ENCODE measurements around the gene ENDOD1. TPM values are rescaled to one million over a fixed set of nuclear protein-coding genes. Genes with fewer than 3 reads are reported as not detected.

The ENDOD1 gene
- total and polyA plus RNA-seq, 4 donors: 2.2 to 35.6 (median 5.9) TPM

DNA sequence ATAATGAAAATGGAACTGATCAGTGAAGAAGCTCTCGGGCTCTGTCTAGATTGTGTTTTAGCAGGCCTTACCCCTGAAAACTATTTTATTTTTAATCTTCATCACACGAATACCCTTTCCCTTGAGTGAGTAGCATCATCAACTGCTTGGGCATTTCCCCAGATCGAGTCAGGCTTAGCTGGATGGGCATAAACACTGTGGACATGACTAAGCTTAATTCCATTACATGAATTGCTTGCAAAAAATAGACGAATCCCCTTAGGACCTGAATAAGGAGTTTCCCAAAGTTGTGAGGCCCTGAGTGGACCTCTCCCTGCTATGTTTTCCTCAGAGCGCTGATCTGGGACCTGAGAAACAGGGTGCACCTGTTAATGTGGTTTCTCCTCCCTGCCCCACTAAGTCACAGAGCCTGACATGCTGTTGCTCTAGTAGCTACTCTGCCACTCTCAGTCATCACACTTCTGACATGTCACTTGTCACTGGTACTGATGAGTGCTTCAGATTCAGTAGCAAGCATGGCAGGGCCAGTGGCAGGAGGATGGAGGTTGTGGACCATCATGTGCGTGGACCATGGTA lies 53.5 kb downstream of the ENDOD1 start:
- H3K27ac ChIP-seq (ENCODE audit: low read depth in 1 of 2, low read length in 2 of 2): no peak overlapping the region
- TF ChIP-seq FOXA2 (IDR thresholded peaks at IDR 0.05) (no peak), HNF4G (IDR thresholded peaks at IDR 0.05) (no peak), YY1 (IDR thresholded peaks at IDR 0.05) (no peak), FOXA1 (IDR thresholded peaks at IDR 0.05) (no peak), TAF1 (conservative IDR thresholded peaks at IDR 0.05) (no peak), SP1 (IDR thresholded peaks at IDR 0.05) (no peak), NR2F2 (IDR thresholded peaks at IDR 0.05) (no peak), GABPA (IDR thresholded peaks at IDR 0.05 in 1 of 2, conservative IDR thresholded peaks at IDR 0.05 in 1 of 2) (no peak), JUND (IDR thresholded peaks at IDR 0.05) (no peak), RXRA (IDR thresholded peaks at IDR 0.05) (no peak), HNF4A (conservative IDR thresholded peaks at IDR 0.05) (no peak)
- TF ChIP-seq, protein P1, sequence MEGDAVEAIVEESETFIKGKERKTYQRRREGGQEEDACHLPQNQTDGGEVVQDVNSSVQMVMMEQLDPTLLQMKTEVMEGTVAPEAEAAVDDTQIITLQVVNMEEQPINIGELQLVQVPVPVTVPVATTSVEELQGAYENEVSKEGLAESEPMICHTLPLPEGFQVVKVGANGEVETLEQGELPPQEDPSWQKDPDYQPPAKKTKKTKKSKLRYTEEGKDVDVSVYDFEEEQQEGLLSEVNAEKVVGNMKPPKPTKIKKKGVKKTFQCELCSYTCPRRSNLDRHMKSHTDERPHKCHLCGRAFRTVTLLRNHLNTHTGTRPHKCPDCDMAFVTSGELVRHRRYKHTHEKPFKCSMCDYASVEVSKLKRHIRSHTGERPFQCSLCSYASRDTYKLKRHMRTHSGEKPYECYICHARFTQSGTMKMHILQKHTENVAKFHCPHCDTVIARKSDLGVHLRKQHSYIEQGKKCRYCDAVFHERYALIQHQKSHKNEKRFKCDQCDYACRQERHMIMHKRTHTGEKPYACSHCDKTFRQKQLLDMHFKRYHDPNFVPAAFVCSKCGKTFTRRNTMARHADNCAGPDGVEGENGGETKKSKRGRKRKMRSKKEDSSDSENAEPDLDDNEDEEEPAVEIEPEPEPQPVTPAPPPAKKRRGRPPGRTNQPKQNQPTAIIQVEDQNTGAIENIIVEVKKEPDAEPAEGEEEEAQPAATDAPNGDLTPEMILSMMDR (IDR thresholded peaks at IDR 0.05; ENCODE audit: low read depth, low read length, missing input control): no peak
- TF ChIP-seq, protein P2, sequence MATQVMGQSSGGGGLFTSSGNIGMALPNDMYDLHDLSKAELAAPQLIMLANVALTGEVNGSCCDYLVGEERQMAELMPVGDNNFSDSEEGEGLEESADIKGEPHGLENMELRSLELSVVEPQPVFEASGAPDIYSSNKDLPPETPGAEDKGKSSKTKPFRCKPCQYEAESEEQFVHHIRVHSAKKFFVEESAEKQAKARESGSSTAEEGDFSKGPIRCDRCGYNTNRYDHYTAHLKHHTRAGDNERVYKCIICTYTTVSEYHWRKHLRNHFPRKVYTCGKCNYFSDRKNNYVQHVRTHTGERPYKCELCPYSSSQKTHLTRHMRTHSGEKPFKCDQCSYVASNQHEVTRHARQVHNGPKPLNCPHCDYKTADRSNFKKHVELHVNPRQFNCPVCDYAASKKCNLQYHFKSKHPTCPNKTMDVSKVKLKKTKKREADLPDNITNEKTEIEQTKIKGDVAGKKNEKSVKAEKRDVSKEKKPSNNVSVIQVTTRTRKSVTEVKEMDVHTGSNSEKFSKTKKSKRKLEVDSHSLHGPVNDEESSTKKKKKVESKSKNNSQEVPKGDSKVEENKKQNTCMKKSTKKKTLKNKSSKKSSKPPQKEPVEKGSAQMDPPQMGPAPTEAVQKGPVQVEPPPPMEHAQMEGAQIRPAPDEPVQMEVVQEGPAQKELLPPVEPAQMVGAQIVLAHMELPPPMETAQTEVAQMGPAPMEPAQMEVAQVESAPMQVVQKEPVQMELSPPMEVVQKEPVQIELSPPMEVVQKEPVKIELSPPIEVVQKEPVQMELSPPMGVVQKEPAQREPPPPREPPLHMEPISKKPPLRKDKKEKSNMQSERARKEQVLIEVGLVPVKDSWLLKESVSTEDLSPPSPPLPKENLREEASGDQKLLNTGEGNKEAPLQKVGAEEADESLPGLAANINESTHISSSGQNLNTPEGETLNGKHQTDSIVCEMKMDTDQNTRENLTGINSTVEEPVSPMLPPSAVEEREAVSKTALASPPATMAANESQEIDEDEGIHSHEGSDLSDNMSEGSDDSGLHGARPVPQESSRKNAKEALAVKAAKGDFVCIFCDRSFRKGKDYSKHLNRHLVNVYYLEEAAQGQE (IDR thresholded peaks at IDR 0.05): no peak
- TF ChIP-seq, protein P3, sequence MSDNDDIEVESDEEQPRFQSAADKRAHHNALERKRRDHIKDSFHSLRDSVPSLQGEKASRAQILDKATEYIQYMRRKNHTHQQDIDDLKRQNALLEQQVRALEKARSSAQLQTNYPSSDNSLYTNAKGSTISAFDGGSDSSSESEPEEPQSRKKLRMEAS (IDR thresholded peaks at IDR 0.05): no peak
- TF ChIP-seq, protein P4, sequence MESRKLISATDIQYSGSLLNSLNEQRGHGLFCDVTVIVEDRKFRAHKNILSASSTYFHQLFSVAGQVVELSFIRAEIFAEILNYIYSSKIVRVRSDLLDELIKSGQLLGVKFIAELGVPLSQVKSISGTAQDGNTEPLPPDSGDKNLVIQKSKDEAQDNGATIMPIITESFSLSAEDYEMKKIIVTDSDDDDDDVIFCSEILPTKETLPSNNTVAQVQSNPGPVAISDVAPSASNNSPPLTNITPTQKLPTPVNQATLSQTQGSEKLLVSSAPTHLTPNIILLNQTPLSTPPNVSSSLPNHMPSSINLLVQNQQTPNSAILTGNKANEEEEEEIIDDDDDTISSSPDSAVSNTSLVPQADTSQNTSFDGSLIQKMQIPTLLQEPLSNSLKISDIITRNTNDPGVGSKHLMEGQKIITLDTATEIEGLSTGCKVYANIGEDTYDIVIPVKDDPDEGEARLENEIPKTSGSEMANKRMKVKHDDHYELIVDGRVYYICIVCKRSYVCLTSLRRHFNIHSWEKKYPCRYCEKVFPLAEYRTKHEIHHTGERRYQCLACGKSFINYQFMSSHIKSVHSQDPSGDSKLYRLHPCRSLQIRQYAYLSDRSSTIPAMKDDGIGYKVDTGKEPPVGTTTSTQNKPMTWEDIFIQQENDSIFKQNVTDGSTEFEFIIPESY (IDR thresholded peaks at IDR 0.05): no peak
- TF ChIP-seq, protein P5, sequence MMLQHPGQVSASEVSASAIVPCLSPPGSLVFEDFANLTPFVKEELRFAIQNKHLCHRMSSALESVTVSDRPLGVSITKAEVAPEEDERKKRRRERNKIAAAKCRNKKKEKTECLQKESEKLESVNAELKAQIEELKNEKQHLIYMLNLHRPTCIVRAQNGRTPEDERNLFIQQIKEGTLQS (IDR thresholded peaks at IDR 0.05): no peak
- no peaks in the 10 kb centered on the region for H3K9me3 ChIP-seq (ENCODE audit: control insufficient read depth in 4 of 4, low read length in 3 of 4)
- no peaks in the 10 kb centered on the region for H3K4me1 ChIP-seq (ENCODE audit: control insufficient read depth in 4 of 4, insufficient read depth in 4 of 4, low read length in 3 of 4)
- H3K4me3 ChIP-seq (ENCODE audit: low read depth in 1 of 3, low read length in 3 of 3): no peak overlapping the region
- no peaks in the 10 kb centered on the region for H3K36me3 ChIP-seq (ENCODE audit: control insufficient read depth in 4 of 4, insufficient read depth in 3 of 4, low read depth in 1 of 4, low read length in 3 of 4)
- WGBS: 77% methylated on average over 6 of the region's 6 CpGs
- no peaks in the 10 kb centered on the region for H3K27me3 ChIP-seq (ENCODE audit: control insufficient read depth in 4 of 4, insufficient read depth in 4 of 4, low read length in 3 of 4)
- no peak overlapping the region for H3K9ac ChIP-seq (ENCODE audit: low read depth in 1 of 2, low read length in 2 of 2)
- no peak for DNase-seq (ENCODE audit: low spot score)

All from liver (tissue), 9 donors.